ENCODE data around the gene CAVIN2.

GRCh38 chr2:191885650-191886049, 38.8 kb upstream of the CAVIN2 start:
- TF ChIP-seq POLR2A (IDR thresholded peaks at IDR 0.05) (no peak), CTCF (IDR thresholded peaks at IDR 0.05) (no peak)

Data from heart left ventricle (tissue), 13 donors.